IMR-90 (cell line): ENCODE data around the gene ZBTB32. TPM values are rescaled to one million over a fixed set of nuclear protein-coding genes. Genes with fewer than 3 reads are reported as not detected.

Source experiments
- ATAC-seq: fragments of 200-7000 bp; cut with Tn5 transposase; 2 replicates; pipeline ENCODE4 v1.9.1; 2020; ENCODE audit warnings: low read depth, mild to moderate bottlenecking, moderate library complexity
- BruUV-seq: library from RNA; stranded (reverse); fragments of 400-500 nt; replicated peaks from 2 replicates; lab custom pipeline; 2021; lab: Mats Ljungman, UMichigan
- CTCF ChIA-PET: fragments of 300-600 bp; formaldehyde crosslinking; extraction: SDS; loops from one replicate; lab custom pipeline; 2021; ENCODE audit warnings: antibody characterized with exemption; lab: Yijun Ruan, JAX
- POLR2A ChIA-PET: fragments of 300-600 bp; sonication (Branson Sonifier 250); formaldehyde crosslinking; loops from one replicate; lab custom pipeline; 2022; ENCODE audit warnings: antibody characterized with exemption; ENCODE audit not compliant: unreplicated experiment; lab: Charles Lee
- DNase-seq: peaks from one replicate; pipeline ENCODE4 v3.0.0; 2013
- H2AFZ ChIP-seq: replicated peaks from 2 replicates; pipeline ENCODE3; 2013; ENCODE audit warnings: low read length, mild to moderate bottlenecking; ENCODE audit not compliant: poor library complexity
- H2AK5ac ChIP-seq: 2 replicates; pipeline ENCODE4 v1.6.1; 2013; ENCODE audit warnings: low read depth, low read length, inconsistent platforms
- H2AK9ac ChIP-seq: replicated peaks from 2 replicates; pipeline ENCODE3; 2013; ENCODE audit warnings: mild to moderate bottlenecking, low read depth, low read length, moderate library complexity; ENCODE audit not compliant: poor library complexity
- H2BK120ac ChIP-seq: 2 replicates; pipeline ENCODE4 v1.6.1; 2013; ENCODE audit warnings: low read depth, low read length, inconsistent platforms
- H2BK15ac ChIP-seq: 3 replicates; pipeline ENCODE4 v1.6.1; 2013; ENCODE audit warnings: low read depth, low read length, inconsistent platforms
- H2BK20ac ChIP-seq: 2 replicates; pipeline ENCODE4 v1.6.1; 2013; ENCODE audit warnings: low read depth, mild to moderate bottlenecking, inconsistent platforms, low read length, moderate library complexity
- H2BK5ac ChIP-seq: 2 replicates; pipeline ENCODE4 v1.6.1; 2013; ENCODE audit warnings: mild to moderate bottlenecking, low read depth, low read length, inconsistent platforms; ENCODE audit not compliant: poor library complexity, severe bottlenecking
- H3K14ac ChIP-seq: replicated peaks from 2 replicates; pipeline ENCODE4 v1.6.1; 2013; ENCODE audit warnings: low read depth, low read length, inconsistent platforms
- H3K18ac ChIP-seq: 2 replicates; pipeline ENCODE4 v1.6.1; 2013; ENCODE audit warnings: low read depth, low read length, control low read depth
- H3K23ac ChIP-seq: 2 replicates; pipeline ENCODE4 v1.6.1; 2013; ENCODE audit warnings: low read depth, low read length, inconsistent platforms
- H3K27ac ChIP-seq: 2 replicates; pipeline ENCODE4 v1.5.1; 2013; ENCODE audit warnings: mild to moderate bottlenecking, control low read depth, low read length; ENCODE audit not compliant: insufficient read depth
- H3K27me3 ChIP-seq: 2 replicates; pipeline ENCODE4 v1.6.1; 2013; ENCODE audit warnings: low read length; ENCODE audit not compliant: control insufficient read depth, insufficient read depth
- H3K36me3 ChIP-seq: 2 replicates; pipeline ENCODE4 v1.6.1; 2013; ENCODE audit warnings: low read length, mixed read lengths; ENCODE audit not compliant: control insufficient read depth, insufficient read depth
- H3K4ac ChIP-seq: 2 replicates; pipeline ENCODE4 v1.6.1; 2013; ENCODE audit warnings: low read depth, low read length, inconsistent platforms
- H3K4me1 ChIP-seq: 2 replicates; pipeline ENCODE4 v1.6.1; 2013; ENCODE audit warnings: low read length, mixed read lengths; ENCODE audit not compliant: control insufficient read depth, insufficient read depth
- H3K4me2 ChIP-seq: 2 replicates; pipeline ENCODE4 v1.6.1; 2013; ENCODE audit warnings: low read depth, mild to moderate bottlenecking, control low read depth, low read length, moderate library complexity
- H3K4me3 ChIP-seq: 2 replicates; pipeline ENCODE4 v1.5.1; 2013; ENCODE audit warnings: low read depth, mild to moderate bottlenecking, control low read depth, low read length, moderate library complexity; ENCODE audit not compliant: insufficient read depth
- H3K56ac ChIP-seq: 2 replicates; pipeline ENCODE4 v1.6.1; 2013; ENCODE audit warnings: low read length, inconsistent platforms; ENCODE audit not compliant: insufficient read depth; ENCODE audit errors: extremely low read depth
- H3K79me1 ChIP-seq, 2 experiments: 2 replicates each; pipeline ENCODE4 v1.6.1; 2013; ENCODE audit warnings: low read length in 2 of 2, inconsistent platforms in 1 of 2, low read depth in 1 of 2
- H3K9ac ChIP-seq: 2 replicates; pipeline ENCODE4 v1.6.1; 2013; ENCODE audit warnings: low read depth, low read length, control low read depth
- H3K9me1 ChIP-seq: 2 replicates; pipeline ENCODE4 v1.6.1; 2013; ENCODE audit warnings: low read length, inconsistent platforms; ENCODE audit not compliant: insufficient read depth
- H3K9me3 ChIP-seq: 2 replicates; pipeline ENCODE4 v1.6.1; 2013; ENCODE audit warnings: low read length; ENCODE audit not compliant: control insufficient read depth, insufficient read depth
- H4K20me1 ChIP-seq: 2 replicates; pipeline ENCODE4 v1.6.1; 2013; ENCODE audit warnings: low read length, inconsistent platforms; ENCODE audit not compliant: insufficient read depth
- H4K5ac ChIP-seq: 2 replicates; pipeline ENCODE4 v1.6.1; 2013; ENCODE audit warnings: mild to moderate bottlenecking, low read depth, low read length, control low read depth
- H4K8ac ChIP-seq, 2 experiments: 2 replicates each; pipeline ENCODE4 v1.6.1; 2013; ENCODE audit warnings: low read depth in 2 of 2, low read length in 2 of 2, control low read depth in 1 of 2, inconsistent platforms in 1 of 2
- H4K91ac ChIP-seq: 2 replicates; pipeline ENCODE4 v1.6.1; 2013; ENCODE audit warnings: low read depth, low read length, inconsistent platforms; ENCODE audit not compliant: insufficient read depth
- BHLHE40 ChIP-seq: fragments of 150-350 bp; IDR thresholded peaks from 2 replicates; pipeline ENCODE4 v1.6.1; 2016; ENCODE audit warnings: mild to moderate bottlenecking, low read depth, low read length
- CEBPB ChIP-seq: IDR thresholded peaks from 2 replicates; pipeline ENCODE4 v1.6.1; 2012; ENCODE audit warnings: low read depth, low read length, improper control_type of control experiment
- CHD1 ChIP-seq: IDR thresholded peaks from 2 replicates; pipeline ENCODE4 v1.6.1; 2012; ENCODE audit warnings: low read depth, low read length, improper control_type of control experiment
- CTCF ChIP-seq: conservative IDR thresholded peaks from 2 replicates; pipeline ENCODE4 v1.5.1; 2012; ENCODE audit warnings: mild to moderate bottlenecking, low read depth, low read length, improper control_type of control experiment
- ELK1 ChIP-seq: fragments of 150-350 bp; IDR thresholded peaks from 2 replicates; pipeline ENCODE4 v1.6.1; 2016; ENCODE audit warnings: low read depth, mild to moderate bottlenecking, low read length, moderate library complexity, borderline replicate concordance
- FOS ChIP-seq: fragments of 150-350 bp; IDR thresholded peaks from 2 replicates; pipeline ENCODE4 v1.6.1; 2016; ENCODE audit warnings: low read depth, low read length
- MAFK ChIP-seq: IDR thresholded peaks from 2 replicates; pipeline ENCODE4 v1.6.1; 2012; ENCODE audit warnings: low read depth, low read length, improper control_type of control experiment
- MAZ ChIP-seq: IDR thresholded peaks from 2 replicates; pipeline ENCODE4 v1.6.1; 2012; ENCODE audit warnings: low read depth, mild to moderate bottlenecking, low read length, improper control_type of control experiment, moderate library complexity, borderline replicate concordance
- MXI1 ChIP-seq: IDR thresholded peaks from 2 replicates; pipeline ENCODE4 v1.6.1; 2012; ENCODE audit warnings: low read depth, mild to moderate bottlenecking, low read length, moderate library complexity, borderline replicate concordance
- NFE2L2 ChIP-seq: fragments of 150-350 bp; IDR thresholded peaks from 2 replicates; pipeline ENCODE4 v1.6.1; 2016; ENCODE audit warnings: low read depth, mild to moderate bottlenecking, low read length
- POLR2A ChIP-seq: IDR thresholded peaks from 2 replicates; pipeline ENCODE4 v1.6.1; 2012; ENCODE audit warnings: mild to moderate bottlenecking, low read depth, low read length
- RAD21 ChIP-seq: IDR thresholded peaks from 2 replicates; pipeline ENCODE4 v1.6.1; 2012; ENCODE audit warnings: low read length, improper control_type of control experiment
- RCOR1 ChIP-seq: IDR thresholded peaks from 2 replicates; pipeline ENCODE4 v1.6.1; 2012; ENCODE audit warnings: mild to moderate bottlenecking, low read length, improper control_type of control experiment; ENCODE audit not compliant: insufficient replicate concordance
- RFX5 ChIP-seq: IDR thresholded peaks from 2 replicates; pipeline ENCODE4 v1.8.0; 2012; ENCODE audit warnings: low read depth, mild to moderate bottlenecking, low read length, moderate library complexity
- SMC3 ChIP-seq: fragments of 150-350 bp; IDR thresholded peaks from 2 replicates; pipeline ENCODE4 v1.6.1; 2016; ENCODE audit warnings: low read depth, mild to moderate bottlenecking, antibody characterized with exemption, low read length, moderate library complexity
- USF2 ChIP-seq: fragments of 150-350 bp; IDR thresholded peaks from 2 replicates; pipeline ENCODE4 v1.6.1; 2017; ENCODE audit warnings: mild to moderate bottlenecking, antibody characterized with exemption, low read length, low read depth
- WGBS, 2 experiments: methylation state at CpG; one replicate each; pipeline versions ENCODE4 v1.1.5 to v1.1.7; 2013; ENCODE audit warnings: missing lambda C conversion rate in 2 of 2; ENCODE audit not compliant: insufficient read length in 1 of 2; ENCODE audit errors: extremely low coverage in 2 of 2; 5-methylcytosine and 5-hydroxymethylcytosine counted together
- dilution Hi-C: fragments of 300-500 bp; cut with HindIII; formaldehyde crosslinking; loops from one replicate; pipeline ENCODE4 v1.14.3; 2018; ENCODE audit warnings: low sequenced_read_pairs; ENCODE audit not compliant: unreplicated experiment
- in situ Hi-C: fragments of 300-500 bp; cut with MboI; formaldehyde crosslinking; loops from 3 replicates; pipeline ENCODE4 v1.14.3; 2019; ENCODE audit warnings: low sequenced_read_pairs, inconsistent platforms, mixed read lengths
- intact Hi-C: fragments of 100-400 bp; cut with micrococcal nuclease; formaldehyde crosslinking; loops from 2 replicates; pipeline ENCODE4 v1.10.0; 2022
- polyA plus RNA-seq, 3 experiments: library from polyadenylated mRNA; depleted of rRNA; stranded (reverse); fragments of >200 nt; gene quantifications; 2 replicates each; pipeline ENCODE4 v1.2.3, GENCODE V29; 2012; ENCODE audit warnings: low replicate concordance in 1 of 3
- total RNA-seq: library from RNA; depleted of rRNA; stranded (reverse); fragments of >200 nt; gene quantifications from 2 replicates; pipeline ENCODE4 v1.2.3, GENCODE V29; 2012

The ZBTB32 gene
- total and polyA plus RNA-seq, 2 of the 4 experiments (the other 2 are of a cell fraction): not detected

GRCh38 chr19:35752746-35753350 lies 48.5 kb downstream of the ZBTB32 start:
- ATAC-seq: no peak
- no peak overlapping the region for H3K9ac ChIP-seq
- H3K27me3 ChIP-seq: no peaks in the 10 kb centered on the region
- H3K27ac ChIP-seq: no peak overlapping the region
- no peak overlapping the region for H3K56ac ChIP-seq
- no peak overlapping the region for H3K18ac ChIP-seq
- H3K9me3 ChIP-seq: no peaks in the 10 kb centered on the region
- H4K91ac ChIP-seq: no peak overlapping the region
- no peak overlapping the region for H2AFZ ChIP-seq
- no TSS peak for BruUV-seq
- H3K36me3 ChIP-seq: peaks cover 29% of the 10 kb centered on the region; the same call in 1 of the 2 replicates
- no peak overlapping the region for H4K8ac ChIP-seq
- intact Hi-C loops (no loop called here), in situ Hi-C loops (no loop called here), dilution Hi-C loops (no loop called here)
- H3K4me1 ChIP-seq: peaks cover 16% of the 10 kb centered on the region
- CTCF ChIA-PET: no interaction called here
- H4K5ac ChIP-seq: no peak overlapping the region
- H3K4ac ChIP-seq: no peak overlapping the region
- 95% methylated on average over 4 of the region's 20 CpGs; no CpG with 5 or more reads in 1 of the 2 experiments for WGBS, 2 experiments
- no peak overlapping the region for H3K14ac ChIP-seq
- peaks cover 13 to 63% of the 10 kb centered on the region in 2 experiments; a peak in 3 of 4 replicates for H3K79me1 ChIP-seq
- H2BK20ac ChIP-seq: no peak overlapping the region
- H2AK9ac ChIP-seq: no peak overlapping the region
- H2AK5ac ChIP-seq: no peak overlapping the region
- H3K9me1 ChIP-seq: 0 out of 2 replicates have a peak, but pooled peaks cover 8% of the 10 kb centered on the region
- no peak overlapping the region for H3K23ac ChIP-seq
- H4K20me1 ChIP-seq: peaks cover 6% of the 10 kb centered on the region; the same call in 1 of the 2 replicates
- POLR2A ChIA-PET: no interaction called here
- no peak overlapping the region for H2BK15ac ChIP-seq
- no peak for DNase-seq
- H2BK5ac ChIP-seq: no peak overlapping the region
- H2BK120ac ChIP-seq: no peak overlapping the region
- TF ChIP-seq MAZ (no peak), RAD21 (no peak), USF2 (no peak), BHLHE40 (no peak), ELK1 (no peak), CTCF (no peak), RFX5 (no peak), CEBPB (no peak), MAFK (no peak), CHD1 (no peak), NFE2L2 (no peak), RCOR1 (no peak), MXI1 (no peak), FOS (no peak), SMC3 (no peak), POLR2A (no peak)
- H3K4me2 ChIP-seq: no peak overlapping the region
- no peak overlapping the region for H3K4me3 ChIP-seq
